Psoas muscle (tissue), 8 donors: Measurements from ENCODE around the gene C2orf68. TPM values are rescaled to one million over a fixed set of nuclear protein-coding genes. Genes with fewer than 3 reads are reported as not detected.

Experiments used
- ATAC-seq, 4 donors: fragments of 200-7000 bp; cut with Tn5 transposase; one replicate each; pipeline ENCODE4 v1.9.1; 2020; ENCODE audit warnings: moderate library complexity in 3 of 4, mild to moderate bottlenecking in 2 of 4
- DNase-seq, 2 donors: peaks; one replicate each; pipeline ENCODE4 v3.0.0-alpha.2; 2020
- H3K27ac ChIP-seq: fragments of 200-600 bp; one replicate; pipeline ENCODE4 v1.8.0; 2022
- H3K27me3 ChIP-seq, 3 donors: fragments of 200-600 bp in 1 of 3; one replicate each; pipeline versions ENCODE4 v1.6.1 to v1.8.0; 2013 to 2022; ENCODE audit warnings: low read length in 2 of 3, mild to moderate bottlenecking in 2 of 3, moderate library complexity in 1 of 3; ENCODE audit not compliant: insufficient read depth in 3 of 3
- H3K36me3 ChIP-seq, 2 donors: fragments of 200-600 bp in 1 of 2; one replicate each; pipeline versions ENCODE4 v1.6.1 to v1.8.0; 2013 to 2022; ENCODE audit warnings: low read depth in 1 of 2, mild to moderate bottlenecking in 1 of 2, moderate library complexity in 1 of 2; ENCODE audit not compliant: insufficient read depth in 1 of 2
- H3K4me1 ChIP-seq: fragments of 200-600 bp; one replicate; pipeline ENCODE4 v1.8.0; 2022
- H3K4me3 ChIP-seq: fragments of 200-600 bp; one replicate; pipeline ENCODE4 v1.8.0; 2022; ENCODE audit warnings: mild to moderate bottlenecking
- H3K9me3 ChIP-seq: fragments of 200-600 bp; one replicate; pipeline ENCODE4 v1.8.0; 2022
- CTCF ChIP-seq: fragments of 200-600 bp; IDR thresholded peaks from one replicate; pipeline ENCODE4 v1.8.0; 2022; ENCODE audit warnings: antibody characterized with exemption
- WGBS, 3 donors: extraction: QIAGEN DNeasy Blood & Tissue Kit; methylation state at CpG; one replicate each; pipeline versions ENCODE4 v1.1.6 to v1.1.7; 2013; 5-methylcytosine and 5-hydroxymethylcytosine counted together
- intact Hi-C, 2 donors: fragments of 100-400 bp; cut with DNase I; formaldehyde crosslinking; loops; one replicate each; pipeline versions ENCODE4 v1.11.0 to v1.14.2; 2022
- polyA plus RNA-seq, 3 donors: library from polyadenylated mRNA; stranded (reverse); fragments of 200-250 nt; gene quantifications; one replicate each; pipeline ENCODE4 v1.2.3, GENCODE V29; 2013
- total RNA-seq, 4 donors: library from RNA; stranded (reverse); fragmentation: NEBNext Ultra II Directional in 2 of 4; extraction: Animal tissue kit (Norgen Biotek cat#: 25700) in 2 of 4; gene quantifications; one replicate each; pipeline versions ENCODE4 v1.2.1 to v1.2.4, GENCODE V29; 2021 to 2023
- donor health status: healthy with polysubstance abuse.
- donor health status: DM: no; HTN: no; CAD: no; lungs with moderate emphysema.
- donor health status: Bipolar disorder and iron deficiency.
- donor health status: healthy.
- donor health status: DM: yes; HTN: yes; CAD: no.
- donor health status: DM: no; HTN: no; CAD: no.
- donor health status: DM: no; HTN: no; CAD: no.
- donor health status: DM: yes; HTN: yes; CAD: no.

C2orf68 gene
- total and polyA plus RNA-seq, 7 donors: 26.9 to 76.0 (median 45.6) TPM

GRCh38 chr2:85579266-85579935 is 32.5 kb downstream of the C2orf68 start:
- Histone ChIP-seq H3K36me3 (no peaks in the 10 kb centered on the region), H3K27me3 (no peaks in the 10 kb centered on the region), H3K9me3 (no peaks in the 10 kb centered on the region), H3K4me3 (peak overlapping the region; percentile 51), H3K27ac (peak overlapping the region; percentile 73), H3K4me1 (peaks cover 30% of the 10 kb centered on the region)
- DNase-seq: peak in 1 of 2 donors; percentile 58
- WGBS, 3 donors: 40 to 54% (median 41%) methylated on average over 6 of the region's 6 CpGs
- no peak for ATAC-seq
- intact Hi-C loops: no loop called here
- TF ChIP-seq CTCF: no peak

- Histone ChIP-seq H3K27me3 (no peaks in the 10 kb centered on the region), H3K4me1 (peaks cover 26% of the 10 kb centered on the region), H3K27ac (peak overlapping the region; percentile 73), H3K4me3 (peak overlapping the region; percentile 51), H3K36me3 (no peaks in the 10 kb centered on the region), H3K9me3 (no peaks in the 10 kb centered on the region)
- TF ChIP-seq CTCF: no peak
- 35 to 49% (median 45%) methylated on average over 19 of the region's 19 CpGs for whole genome bisulfite sequencing, 3 donors
- ATAC-seq (peak; percentile 67 to 87 (median 84)), DNase-seq (peak; percentile 64 to 88)
- intact Hi-C loops: no loop called here
Measured at GRCh38 chr2:85578243-85579180, 33.4 kb downstream of the C2orf68 start.

GRCh38 chr2:85577386-85578242 is 34.3 kb downstream of the C2orf68 start, which contains the start of gene VAMP8:
TSS of gene VAMP8 (plus strand) at chr2:85577586. CDS start at chr2:85577647, 61 bp downstream.
- Histone ChIP-seq H3K9me3 (no peaks in the 10 kb centered on the region), H3K4me1 (peaks cover 26% of the 10 kb centered on the region), H3K4me3 (peak within 1 kb of the TSS; percentile 51), H3K36me3 (no peaks in the 10 kb centered on the region), H3K27ac (peak within 1 kb of the TSS; percentile 73), H3K27me3 (no peaks in the 10 kb centered on the region)
- peak; percentile 64 to 79 (median 74) for ATAC-seq
- no peak for TF ChIP-seq CTCF
- intact Hi-C loops: no loop called here
- peak; percentile 47 to 79 for DNase-seq
- 26 to 37% (median 28%) methylated on average over 19 of the region's 19 CpGs for WGBS, 3 donors

- no peak for ATAC-seq
- intact Hi-C loops: no loop called here
- Histone ChIP-seq H3K36me3 (no peaks in the 10 kb centered on the region), H3K27ac (peak overlapping the region; percentile 73), H3K4me1 (peaks cover 26% of the 10 kb centered on the region), H3K27me3 (no peaks in the 10 kb centered on the region), H3K4me3 (peak overlapping the region; percentile 51), H3K9me3 (no peaks in the 10 kb centered on the region)
- TF ChIP-seq CTCF: no peak
- WGBS, 3 donors: 56 to 79% (median 78%) methylated on average over 3 of the region's 3 CpGs
- peak in 1 of 2 donors; percentile 6 for DNase-seq
Measured at GRCh38 chr2:85577063-85577385, 34.8 kb downstream of the C2orf68 start.
